ENCODE results near the gene DMAP1. TPM values are rescaled to one million over a fixed set of nuclear protein-coding genes. Genes with fewer than 3 reads are reported as not detected.
A peak's percentile ranks its signal among the peaks of the same experiment; 100 is the strongest.

Gene DMAP1
- total and polyA plus RNA-seq, 2 experiments from 2014 or later = 28.8 to 61.8 TPM

GRCh38 chr1:44235808-44236207, 22.5 kb downstream of the DMAP1 start:
- Histone ChIP-seq H3K79me2 (no peaks in the 10 kb centered on the region), H3K4me2 (no peak overlapping the region), H3K27ac (no peak overlapping the region), H3K36me3 (replicated peaks; ENCODE audit: insufficient read depth, low read depth) (no peaks in the 10 kb centered on the region), H3K4me1 (ENCODE audit: insufficient read depth) (peaks cover 36% of the 10 kb centered on the region), H4K20me1 (ENCODE audit: insufficient read depth, poor library complexity, severe bottlenecking) (no peaks in the 10 kb centered on the region), H3K27me3 (no peaks in the 10 kb centered on the region), H2AFZ (no peak overlapping the region), H3K4me3 (no peak overlapping the region), H3K9me3 (ENCODE audit: low read depth) (no peaks in the 10 kb centered on the region), H3K9me2 (replicated peaks; ENCODE audit: insufficient read depth) (no peaks in the 10 kb centered on the region)
- DNase-seq (ENCODE audit: low spot score) = no peak
- 95% methylated on average over 5 of the region's 5 CpGs for WGBS (ENCODE audit: low lambda C conversion rate, missing lambda C conversion rate)
- TF ChIP-seq EZH2phosphoT487 (IDR thresholded peaks at IDR 0.05; ENCODE audit: low read depth, severe bottlenecking, unreplicated experiment) (no peak), EZH2 (IDR thresholded peaks at IDR 0.05; ENCODE audit: borderline replicate concordance) (no peak)
- TF ChIP-seq, protein P1, sequence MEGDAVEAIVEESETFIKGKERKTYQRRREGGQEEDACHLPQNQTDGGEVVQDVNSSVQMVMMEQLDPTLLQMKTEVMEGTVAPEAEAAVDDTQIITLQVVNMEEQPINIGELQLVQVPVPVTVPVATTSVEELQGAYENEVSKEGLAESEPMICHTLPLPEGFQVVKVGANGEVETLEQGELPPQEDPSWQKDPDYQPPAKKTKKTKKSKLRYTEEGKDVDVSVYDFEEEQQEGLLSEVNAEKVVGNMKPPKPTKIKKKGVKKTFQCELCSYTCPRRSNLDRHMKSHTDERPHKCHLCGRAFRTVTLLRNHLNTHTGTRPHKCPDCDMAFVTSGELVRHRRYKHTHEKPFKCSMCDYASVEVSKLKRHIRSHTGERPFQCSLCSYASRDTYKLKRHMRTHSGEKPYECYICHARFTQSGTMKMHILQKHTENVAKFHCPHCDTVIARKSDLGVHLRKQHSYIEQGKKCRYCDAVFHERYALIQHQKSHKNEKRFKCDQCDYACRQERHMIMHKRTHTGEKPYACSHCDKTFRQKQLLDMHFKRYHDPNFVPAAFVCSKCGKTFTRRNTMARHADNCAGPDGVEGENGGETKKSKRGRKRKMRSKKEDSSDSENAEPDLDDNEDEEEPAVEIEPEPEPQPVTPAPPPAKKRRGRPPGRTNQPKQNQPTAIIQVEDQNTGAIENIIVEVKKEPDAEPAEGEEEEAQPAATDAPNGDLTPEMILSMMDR (IDR thresholded peaks at IDR 0.05; ENCODE audit: poor library complexity) = no peak

DNA sequence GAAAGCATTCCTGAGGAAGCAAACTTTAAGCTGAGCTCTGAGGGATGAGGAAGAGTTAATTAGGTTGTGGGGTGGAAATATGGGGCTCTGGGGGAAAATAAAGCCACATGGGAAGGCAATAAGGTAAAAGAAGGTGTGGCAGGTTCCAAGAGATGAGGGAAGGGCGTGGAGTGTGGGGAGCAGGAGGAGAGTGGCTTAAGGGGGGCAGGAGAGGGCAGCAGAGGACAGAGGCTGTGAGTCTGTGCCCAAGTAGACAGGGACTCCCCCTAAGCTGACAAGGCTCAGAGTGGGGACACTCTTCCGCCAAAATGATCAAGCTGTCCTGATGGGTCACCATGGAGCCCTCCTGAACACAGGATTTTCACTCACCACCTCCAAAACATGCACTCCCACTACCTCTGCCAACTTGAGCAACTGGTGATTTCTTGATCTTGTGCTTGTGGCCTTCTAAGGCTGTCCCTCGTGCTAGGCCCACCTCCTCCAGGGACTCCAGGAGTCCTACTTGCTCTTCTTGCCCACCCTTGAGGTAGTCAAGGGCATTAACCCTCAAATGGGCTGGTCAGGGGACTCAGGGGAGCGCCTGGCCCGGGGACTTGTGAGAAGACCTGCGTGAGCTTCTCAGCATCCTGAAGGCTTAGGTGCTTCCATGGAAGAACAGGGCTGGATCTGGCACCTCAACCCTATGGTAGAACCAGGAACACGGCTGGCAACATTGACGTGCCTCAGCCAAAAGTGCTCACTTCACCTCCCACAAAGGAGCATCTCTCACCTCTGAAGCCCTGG, 23.4 kb downstream of the DMAP1 start:
- H3K9me3 ChIP-seq (ENCODE audit: low read depth) = no peaks in the 10 kb centered on the region
- DNase-seq (ENCODE audit: low spot score) = no peak
- no peaks in the 10 kb centered on the region for H4K20me1 ChIP-seq (ENCODE audit: insufficient read depth, poor library complexity, severe bottlenecking)
- no peak overlapping the region for H3K4me3 ChIP-seq
- no peak for TF ChIP-seq EZH2 (IDR thresholded peaks at IDR 0.05; ENCODE audit: borderline replicate concordance)
- TF ChIP-seq, protein P1 (IDR thresholded peaks at IDR 0.05; ENCODE audit: poor library complexity) = no peak
- no peak for TF ChIP-seq EZH2phosphoT487 (IDR thresholded peaks at IDR 0.05; ENCODE audit: low read depth, severe bottlenecking, unreplicated experiment)
- 85% methylated on average over 8 of the region's 8 CpGs for WGBS (ENCODE audit: low lambda C conversion rate, missing lambda C conversion rate)
- no peak overlapping the region for H3K4me2 ChIP-seq
- H3K27me3 ChIP-seq = no peaks in the 10 kb centered on the region
- H3K4me1 ChIP-seq (ENCODE audit: insufficient read depth) = peaks cover 37% of the 10 kb centered on the region
- no peaks in the 10 kb centered on the region for H3K79me2 ChIP-seq
- no peak overlapping the region for H3K27ac ChIP-seq
- H2AFZ ChIP-seq = no peak overlapping the region
- no peaks in the 10 kb centered on the region for H3K36me3 ChIP-seq (replicated peaks; ENCODE audit: insufficient read depth, low read depth)
- H3K9me2 ChIP-seq (replicated peaks; ENCODE audit: insufficient read depth) = no peaks in the 10 kb centered on the region

DNA sequence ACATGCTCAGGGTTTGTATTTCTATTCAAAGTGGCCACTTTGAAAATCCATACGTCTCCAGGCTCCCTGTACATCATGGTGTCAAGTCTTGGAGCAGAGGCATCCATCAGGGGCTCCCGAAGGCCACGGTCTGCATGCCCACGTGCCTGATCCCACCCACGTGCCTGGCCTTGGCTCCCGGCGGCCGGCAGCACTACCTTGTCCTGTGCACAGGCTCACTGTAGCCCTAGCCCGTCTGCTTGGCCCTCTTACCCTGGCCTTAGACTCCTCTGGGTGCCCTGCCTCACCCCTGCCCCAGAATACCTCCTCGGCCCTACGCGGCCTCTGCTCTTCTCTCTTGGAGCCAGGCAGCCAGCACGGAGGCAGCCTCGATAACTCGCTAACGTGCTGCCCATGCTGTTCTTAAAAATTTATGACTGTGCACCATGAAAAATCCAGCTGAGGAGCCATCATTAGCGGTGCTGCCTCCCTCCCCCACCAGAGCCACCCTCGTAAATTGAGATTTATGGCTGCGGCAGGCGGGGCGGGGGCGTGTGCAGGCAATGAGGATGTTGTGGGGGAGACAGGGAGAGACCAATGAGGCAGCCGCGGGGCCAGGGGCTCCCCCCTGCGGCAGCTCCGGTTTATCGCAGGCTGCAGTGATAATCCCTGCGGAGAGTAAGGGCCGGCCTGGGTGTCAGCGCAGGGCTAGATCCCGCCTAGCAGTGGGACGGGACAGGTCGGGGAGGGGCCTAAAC, 24.6 kb downstream of the DMAP1 start:
- Histone ChIP-seq H3K27ac (peak overlapping the region; percentile 93), H3K79me2 (no peaks in the 10 kb centered on the region), H3K4me2 (peak overlapping the region; percentile 67), H3K9me2 (replicated peaks; ENCODE audit: insufficient read depth) (no peaks in the 10 kb centered on the region), H3K36me3 (replicated peaks; ENCODE audit: insufficient read depth, low read depth) (no peaks in the 10 kb centered on the region), H3K9me3 (ENCODE audit: low read depth) (no peaks in the 10 kb centered on the region), H2AFZ (no peak overlapping the region), H3K27me3 (no peaks in the 10 kb centered on the region), H3K4me3 (no peak overlapping the region), H3K4me1 (ENCODE audit: insufficient read depth) (peaks cover 37% of the 10 kb centered on the region), H4K20me1 (ENCODE audit: insufficient read depth, poor library complexity, severe bottlenecking) (no peaks in the 10 kb centered on the region)
- TF ChIP-seq, protein P1 (IDR thresholded peaks at IDR 0.05; ENCODE audit: poor library complexity) = peak; percentile 68
- no peak for TF ChIP-seq EZH2 (IDR thresholded peaks at IDR 0.05; ENCODE audit: borderline replicate concordance)
- TF ChIP-seq EZH2phosphoT487 (IDR thresholded peaks at IDR 0.05; ENCODE audit: low read depth, severe bottlenecking, unreplicated experiment) = no peak
- peak; percentile 88 for DNase-seq (ENCODE audit: low spot score)
- WGBS (ENCODE audit: low lambda C conversion rate, missing lambda C conversion rate) = 41% methylated on average over 29 of the region's 33 CpGs
